ENCODE data around the gene ZMYND12. TPM values are rescaled to one million over a fixed set of nuclear protein-coding genes. Genes with fewer than 3 reads are reported as not detected.

ZMYND12 gene
- total and polyA plus RNA-seq, 2 donors (not counting 1 experiment from before 2014, with no cell fraction given) = 0.56 to 3.5 TPM

- no peaks in the 10 kb centered on the region for H3K36me3 ChIP-seq (ENCODE audit: control insufficient read depth, insufficient read depth, low read length)
- peak; percentile 34 to 39 for DNase-seq (ENCODE audit: low read depth in 2 of 2)
- no peaks in the 10 kb centered on the region for H3K27me3 ChIP-seq (ENCODE audit: control insufficient read depth, insufficient read depth, low read length)
- H3K79me2 ChIP-seq (ENCODE audit: control insufficient read depth, insufficient read depth, low read length) = no peaks in the 10 kb centered on the region
- H3K4me2 ChIP-seq (ENCODE audit: extremely low read depth, insufficient read depth, low read length) = no peak overlapping the region
- no peak overlapping the region for H3K27ac ChIP-seq (ENCODE audit: insufficient read depth, low read length)
- H3K9me3 ChIP-seq (ENCODE audit: control insufficient read depth, insufficient read depth, low read depth, low read length) = no peaks in the 10 kb centered on the region
- no peaks in the 10 kb centered on the region for H4K20me1 ChIP-seq (ENCODE audit: control insufficient read depth, extremely low read depth, insufficient read depth, low read length)
- peaks cover 2% of the 10 kb centered on the region for H3K4me1 ChIP-seq (ENCODE audit: control insufficient read depth, extremely low read depth, insufficient read depth, low read length)
- H2AFZ ChIP-seq (ENCODE audit: low read length) = no peak overlapping the region
- TF ChIP-seq CTCF (conservative IDR thresholded peaks at IDR 0.05 in 1 of 2, IDR thresholded peaks at IDR 0.05 in 1 of 2; ENCODE audit: low read depth in 1 of 2, low read length in 2 of 2) = no peak
- TF ChIP-seq EZH2 (IDR thresholded peaks at IDR 0.05; ENCODE audit: low read length, missing control alignments) = no peak
- no peak overlapping the region for H3K4me3 ChIP-seq (replicated peaks in 1 of 4; ENCODE audit: control extremely low read depth in 1 of 4, insufficient read depth in 1 of 4, low read depth in 3 of 4, low read length in 4 of 4)
- no peak overlapping the region for H3K9ac ChIP-seq (ENCODE audit: insufficient read depth, low read length)
These were observed 31.6 kb downstream of the ZMYND12 start for GRCh38 chr1:42424201-42424600.

- H3K4me2 ChIP-seq (ENCODE audit: extremely low read depth, insufficient read depth, low read length) = no peak overlapping the region
These were observed 32.1 kb downstream of the ZMYND12 start for GRCh38 chr1:42423681-42424080.

DNA sequence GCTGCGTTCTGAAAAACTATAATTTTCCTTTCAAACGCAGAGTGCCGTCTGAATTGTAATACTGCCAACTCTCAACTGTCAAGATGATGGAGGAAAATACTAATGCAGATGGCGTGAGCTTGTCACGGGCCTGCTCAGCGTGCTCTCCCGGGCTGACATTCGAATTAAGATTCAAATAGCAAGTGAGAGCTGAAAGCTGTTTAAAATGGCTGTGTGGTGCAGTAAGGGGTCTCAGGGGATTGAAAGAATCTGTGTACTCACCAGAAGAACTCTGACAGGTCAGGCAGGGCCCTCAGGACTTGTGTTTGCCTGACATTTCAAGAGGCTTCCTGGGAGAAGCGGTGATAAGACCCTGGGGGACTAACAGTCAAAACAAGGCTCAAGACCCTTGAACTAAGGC is 33.1 kb downstream of the ZMYND12 start:
- DNase-seq (ENCODE audit: low read depth in 2 of 2) = no peak
- Histone ChIP-seq H3K36me3 (ENCODE audit: control insufficient read depth, insufficient read depth, low read length) (no peaks in the 10 kb centered on the region), H3K27ac (ENCODE audit: insufficient read depth, low read length) (no peak overlapping the region), H3K9ac (ENCODE audit: insufficient read depth, low read length) (no peak overlapping the region), H2AFZ (ENCODE audit: low read length) (no peak overlapping the region), H3K4me3 (replicated peaks in 1 of 4; ENCODE audit: control extremely low read depth in 1 of 4, insufficient read depth in 1 of 4, low read depth in 3 of 4, low read length in 4 of 4) (no peak overlapping the region), H3K79me2 (ENCODE audit: control insufficient read depth, insufficient read depth, low read length) (no peaks in the 10 kb centered on the region), H3K4me1 (ENCODE audit: control insufficient read depth, extremely low read depth, insufficient read depth, low read length) (peaks cover 2% of the 10 kb centered on the region), H3K27me3 (ENCODE audit: control insufficient read depth, insufficient read depth, low read length) (no peaks in the 10 kb centered on the region), H3K4me2 (ENCODE audit: extremely low read depth, insufficient read depth, low read length) (no peak overlapping the region), H3K9me3 (ENCODE audit: control insufficient read depth, insufficient read depth, low read depth, low read length) (no peaks in the 10 kb centered on the region), H4K20me1 (ENCODE audit: control insufficient read depth, extremely low read depth, insufficient read depth, low read length) (no peaks in the 10 kb centered on the region)
- no peak for TF ChIP-seq CTCF (conservative IDR thresholded peaks at IDR 0.05 in 1 of 2, IDR thresholded peaks at IDR 0.05 in 1 of 2; ENCODE audit: low read depth in 1 of 2, low read length in 2 of 2)
- TF ChIP-seq EZH2 (IDR thresholded peaks at IDR 0.05; ENCODE audit: low read length, missing control alignments) = no peak

More at GRCh38 chr1:42423681-42424080, 32.1 kb downstream of the ZMYND12 start:
- Histone ChIP-seq H4K20me1 (ENCODE audit: control insufficient read depth, extremely low read depth, insufficient read depth, low read length) (no peaks in the 10 kb centered on the region), H3K4me1 (ENCODE audit: control insufficient read depth, extremely low read depth, insufficient read depth, low read length) (peaks cover 2% of the 10 kb centered on the region), H3K27me3 (ENCODE audit: control insufficient read depth, insufficient read depth, low read length) (no peaks in the 10 kb centered on the region), H3K9me3 (ENCODE audit: control insufficient read depth, insufficient read depth, low read depth, low read length) (no peaks in the 10 kb centered on the region), H3K9ac (ENCODE audit: insufficient read depth, low read length) (no peak overlapping the region), H3K4me3 (replicated peaks in 1 of 4; ENCODE audit: control extremely low read depth in 1 of 4, insufficient read depth in 1 of 4, low read depth in 3 of 4, low read length in 4 of 4) (no peak overlapping the region), H3K27ac (ENCODE audit: insufficient read depth, low read length) (no peak overlapping the region), H3K79me2 (ENCODE audit: control insufficient read depth, insufficient read depth, low read length) (no peaks in the 10 kb centered on the region), H2AFZ (ENCODE audit: low read length) (no peak overlapping the region), H3K36me3 (ENCODE audit: control insufficient read depth, insufficient read depth, low read length) (no peaks in the 10 kb centered on the region)
- no peak for TF ChIP-seq EZH2 (IDR thresholded peaks at IDR 0.05; ENCODE audit: low read length, missing control alignments)
- no peak for TF ChIP-seq CTCF (conservative IDR thresholded peaks at IDR 0.05 in 1 of 2, IDR thresholded peaks at IDR 0.05 in 1 of 2; ENCODE audit: low read depth in 1 of 2, low read length in 2 of 2)
- no peak for DNase-seq (ENCODE audit: low read depth in 2 of 2)
